A549 (cell line): Measurements from ENCODE around the gene SRCAP.

Source experiments
- MAZ ChIP-seq: fragments of 150-350 bp; IDR thresholded peaks from 2 replicates; pipeline ENCODE4 v1.6.1; 2014; ENCODE audit warnings: antibody characterized with exemption, low read depth, low read length, borderline replicate concordance
- NR3C1 ChIP-seq: fragments of >200 bp; sonication (Bioruptor Twin); formaldehyde crosslinking; IDR thresholded peaks from 3 replicates; pipeline ENCODE4 v1.6.1; 2017
- POLR2A ChIP-seq: IDR thresholded peaks from 2 replicates; pipeline ENCODE4 v1.6.1; 2012; ENCODE audit warnings: mild to moderate bottlenecking, low read length
- RARB ChIP-seq: fragments of 250-450 bp; sonication (Bioruptor Pico); IDR thresholded peaks from 2 replicates; pipeline ENCODE4 v1.8.0; 2021; ENCODE audit warnings: mild to moderate bottlenecking, moderate library complexity
- RFX5 ChIP-seq: fragments of 450-650 bp; IDR thresholded peaks from 2 replicates; pipeline ENCODE4 v1.7.1; 2014; ENCODE audit warnings: antibody characterized with exemption, mild to moderate bottlenecking, moderate library complexity
- SMC3 ChIP-seq: fragments of >200 bp; sonication (Bioruptor Twin); formaldehyde crosslinking; IDR thresholded peaks from 3 replicates; pipeline ENCODE4 v1.6.1; 2018; ENCODE audit warnings: inconsistent platforms
- TF ChIP-seq, protein P1 (sequence below): fragments of >200 bp; sonication (Bioruptor Twin); formaldehyde crosslinking; IDR thresholded peaks from 3 replicates; pipeline ENCODE4 v1.5.1; 2016

DNA sequence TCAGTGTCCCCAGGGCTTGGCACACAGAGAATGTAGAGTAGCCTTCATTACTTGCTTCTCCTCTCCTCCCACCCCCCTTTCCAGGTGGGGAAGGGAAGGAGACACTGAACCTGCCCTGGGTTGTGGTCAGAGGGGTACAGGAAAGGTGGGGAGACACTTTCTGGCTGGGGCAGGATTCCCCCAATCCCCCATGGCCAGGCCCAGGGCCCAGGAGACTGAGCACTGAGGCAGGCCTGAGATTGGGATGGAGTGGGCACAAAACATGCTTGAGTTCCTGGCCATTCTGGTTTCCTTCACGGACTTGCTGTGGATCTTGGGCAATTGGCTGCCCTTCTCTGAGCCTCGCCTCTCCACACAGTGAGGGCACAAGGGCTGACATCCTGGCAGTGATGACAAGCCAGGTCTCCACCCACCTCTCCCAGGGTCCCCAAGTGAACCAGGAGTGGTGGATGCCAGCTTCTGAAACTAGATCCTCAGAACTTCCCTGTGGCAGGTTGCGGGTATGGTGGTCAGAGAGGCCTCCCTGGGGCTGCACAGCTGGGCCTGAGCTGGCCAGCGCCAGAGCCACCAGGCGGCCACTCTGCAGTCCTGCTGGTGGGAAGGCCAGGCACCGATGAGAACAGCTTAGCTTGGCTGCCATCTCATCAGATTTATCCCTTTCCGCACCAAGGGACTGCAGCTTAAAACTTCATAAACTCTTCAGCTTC lies 78.8 kb downstream of the SRCAP start:
- TF ChIP-seq RFX5 (no peak), RARB (no peak), MAZ (no peak), POLR2A (no peak; the same call in 1 of the 2 replicates), SMC3 (no peak), NR3C1 (no peak)
- TF ChIP-seq, protein P1, sequence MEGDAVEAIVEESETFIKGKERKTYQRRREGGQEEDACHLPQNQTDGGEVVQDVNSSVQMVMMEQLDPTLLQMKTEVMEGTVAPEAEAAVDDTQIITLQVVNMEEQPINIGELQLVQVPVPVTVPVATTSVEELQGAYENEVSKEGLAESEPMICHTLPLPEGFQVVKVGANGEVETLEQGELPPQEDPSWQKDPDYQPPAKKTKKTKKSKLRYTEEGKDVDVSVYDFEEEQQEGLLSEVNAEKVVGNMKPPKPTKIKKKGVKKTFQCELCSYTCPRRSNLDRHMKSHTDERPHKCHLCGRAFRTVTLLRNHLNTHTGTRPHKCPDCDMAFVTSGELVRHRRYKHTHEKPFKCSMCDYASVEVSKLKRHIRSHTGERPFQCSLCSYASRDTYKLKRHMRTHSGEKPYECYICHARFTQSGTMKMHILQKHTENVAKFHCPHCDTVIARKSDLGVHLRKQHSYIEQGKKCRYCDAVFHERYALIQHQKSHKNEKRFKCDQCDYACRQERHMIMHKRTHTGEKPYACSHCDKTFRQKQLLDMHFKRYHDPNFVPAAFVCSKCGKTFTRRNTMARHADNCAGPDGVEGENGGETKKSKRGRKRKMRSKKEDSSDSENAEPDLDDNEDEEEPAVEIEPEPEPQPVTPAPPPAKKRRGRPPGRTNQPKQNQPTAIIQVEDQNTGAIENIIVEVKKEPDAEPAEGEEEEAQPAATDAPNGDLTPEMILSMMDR, result no peak
